Measurements from ENCODE around the gene CTRL.
A peak's percentile ranks its signal among the peaks of the same experiment; 100 is the strongest.

CTRL gene

DNA sequence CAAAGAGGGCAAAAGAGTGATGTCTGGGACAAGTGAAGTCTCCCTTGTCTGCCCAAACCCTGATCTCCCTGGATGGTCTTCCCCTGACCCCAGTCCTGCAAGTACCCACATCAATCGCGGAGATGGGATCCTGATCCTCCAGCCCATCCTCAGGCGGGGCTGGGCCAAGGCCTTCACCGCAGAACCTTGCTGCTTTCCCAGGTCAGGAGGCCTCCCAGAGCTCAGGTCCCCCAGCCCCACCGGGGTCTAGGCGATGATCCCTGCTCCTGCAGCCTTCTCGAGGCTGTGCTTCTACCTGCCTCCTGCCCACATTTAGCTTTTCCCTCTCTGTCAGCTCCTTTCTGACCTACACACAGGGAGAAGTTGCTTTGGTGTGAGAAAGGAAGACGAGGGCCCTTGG is 30.5 kb upstream of the CTRL start:
- DNase-seq = no peak

DNA sequence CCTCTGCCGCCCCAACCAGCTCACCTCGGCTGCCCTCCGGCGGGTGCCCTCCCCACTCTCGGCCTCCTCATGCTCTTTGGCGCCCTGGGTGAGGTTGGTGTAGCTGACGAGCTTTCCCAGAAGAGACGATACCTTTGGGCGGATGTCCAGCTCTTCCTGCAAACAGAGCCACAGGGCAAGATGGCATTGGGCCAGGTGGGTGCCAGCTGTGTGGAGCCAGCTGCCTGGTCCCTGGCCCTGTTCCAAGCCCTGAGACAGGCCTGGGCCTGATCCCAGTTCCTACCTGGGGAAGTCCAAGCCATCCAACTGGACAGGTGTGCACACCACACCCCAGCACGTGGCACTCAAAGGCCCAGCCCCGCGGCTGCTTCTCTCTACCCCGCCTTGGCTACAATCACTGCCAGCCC is 29.9 kb upstream of the CTRL start:
- DNase-seq = no peak

DNA sequence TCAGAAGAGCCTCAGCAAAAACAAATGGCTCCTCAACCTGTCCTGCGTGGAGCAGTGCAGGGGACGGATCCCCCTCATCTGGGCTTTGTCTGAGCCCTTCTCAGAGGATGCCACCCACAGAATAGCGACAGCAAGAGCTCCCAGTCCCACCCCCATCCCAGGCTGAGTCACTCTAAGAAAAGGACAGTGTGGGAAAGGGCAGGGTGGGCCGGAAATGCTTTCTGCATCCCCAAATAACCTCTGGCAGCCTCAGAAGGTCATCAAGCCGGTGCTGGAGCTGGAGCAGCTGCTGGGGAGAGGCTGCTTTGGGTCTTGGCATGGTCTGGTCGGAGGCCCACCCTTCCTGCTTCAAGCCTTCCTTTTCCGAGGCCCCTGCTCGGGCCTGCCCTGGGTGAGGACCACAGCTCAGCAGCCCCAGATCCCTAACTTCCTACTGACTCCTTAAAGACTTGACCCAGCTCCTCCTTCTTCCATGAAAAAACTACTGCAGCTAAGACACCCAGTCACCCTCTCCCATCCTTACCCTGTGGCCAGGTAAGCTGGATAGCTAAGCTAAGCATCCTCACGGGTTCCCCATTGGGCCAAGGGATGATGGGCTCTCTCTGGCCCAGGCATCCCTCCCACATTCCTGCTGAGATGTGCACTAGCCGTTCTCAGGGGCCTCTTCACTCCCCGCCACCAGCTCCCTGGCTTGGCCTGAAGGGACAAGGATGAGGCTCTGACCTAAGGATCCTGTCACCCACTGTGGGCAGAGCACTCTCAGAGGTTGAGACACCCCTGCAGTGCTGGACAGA is 28.1 kb upstream of the CTRL start:
- no peak for DNase-seq

DNA sequence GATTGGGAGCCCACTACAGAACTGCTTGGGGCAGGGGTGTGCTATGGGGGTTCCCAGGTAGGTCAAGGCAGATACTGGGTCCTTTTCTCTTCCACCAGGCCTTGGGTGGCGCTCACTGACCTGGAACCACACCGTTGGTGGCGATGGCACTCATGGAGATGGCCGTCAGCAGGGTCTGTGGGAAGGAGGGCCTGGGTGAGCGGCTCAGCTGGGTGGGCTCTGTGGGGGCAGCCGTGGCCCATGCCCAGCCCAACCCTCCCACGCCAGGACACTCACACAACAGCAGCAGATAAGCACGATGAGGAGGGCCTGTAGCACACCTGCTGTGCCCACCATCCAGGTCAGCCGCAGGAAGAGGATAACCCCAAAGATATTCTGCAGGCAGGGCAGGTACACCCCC is 26.0 kb upstream of the CTRL start:
- DNase-seq = no peak

DNA sequence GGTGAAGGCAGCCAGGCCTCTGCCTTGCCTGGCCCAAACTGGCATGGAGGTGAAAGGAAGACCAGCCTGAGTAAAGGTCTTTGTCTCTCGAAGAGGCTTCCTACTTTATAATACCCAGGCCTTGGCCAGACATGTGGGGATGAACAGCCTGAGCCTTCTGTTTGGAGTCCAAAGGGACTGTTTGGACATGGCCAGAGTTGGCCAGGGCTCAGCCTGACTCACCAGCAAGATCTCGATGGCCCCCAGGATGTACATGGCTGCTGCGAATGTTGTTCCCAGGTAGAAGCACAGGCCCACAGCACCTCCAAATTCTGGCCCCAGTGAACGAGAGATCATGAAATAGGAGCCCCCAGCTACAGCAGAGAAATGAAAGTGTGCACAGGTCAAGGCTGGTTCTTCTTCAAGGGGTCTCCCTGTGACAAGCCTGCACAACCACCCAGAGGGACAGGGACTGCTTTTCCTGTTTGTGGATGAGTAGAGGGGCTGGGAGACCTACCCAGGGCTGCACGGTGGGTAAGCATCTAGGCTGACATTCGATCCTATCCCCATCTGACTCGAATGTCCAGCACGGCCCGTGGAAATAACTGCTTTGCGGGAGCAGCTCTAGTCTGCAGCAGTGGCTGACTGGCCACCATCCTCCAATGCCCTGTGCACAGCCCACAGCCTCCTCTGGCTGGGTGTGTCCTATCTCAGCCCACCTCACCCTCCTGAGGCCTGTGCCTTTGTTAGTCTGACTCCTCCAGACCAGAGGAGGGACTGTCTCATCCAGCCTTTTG is 22.9 kb upstream of the CTRL start:
- no peak for DNase-seq

DNA sequence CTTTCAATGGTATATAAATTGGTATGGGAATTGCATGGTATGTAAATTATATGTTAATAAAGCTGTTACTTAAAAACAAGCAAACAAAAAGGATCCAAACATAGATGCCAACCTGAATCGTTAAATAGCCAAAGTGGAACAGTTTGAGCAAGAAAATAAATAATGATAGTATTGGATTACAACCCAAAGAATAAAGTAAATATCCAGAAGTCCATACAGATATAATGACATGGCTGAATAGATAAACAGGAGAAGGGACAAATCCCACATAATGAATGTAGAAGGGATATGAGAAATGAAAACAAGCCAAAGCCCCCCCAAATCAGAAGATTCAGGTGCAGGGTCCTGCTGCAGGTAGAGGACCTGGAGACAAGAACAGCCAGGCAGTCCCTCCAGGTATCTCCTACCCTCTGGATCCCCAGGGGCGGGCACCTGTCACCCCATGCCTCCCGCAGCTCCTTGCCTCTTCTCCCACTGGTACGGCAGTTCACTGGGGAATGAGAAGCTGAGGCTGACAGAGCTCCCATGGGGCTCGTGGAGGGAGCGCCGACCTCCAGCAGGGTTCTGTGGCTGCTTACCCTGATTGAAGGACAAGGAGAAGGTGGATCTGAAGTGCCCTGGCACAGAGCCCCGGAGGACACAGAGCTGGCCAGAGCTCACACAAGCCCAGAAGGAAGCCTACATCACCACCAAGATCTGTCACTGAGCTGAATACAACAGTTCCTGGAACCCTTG is 22.1 kb upstream of the CTRL start:
- no peak for DNase-seq

DNA sequence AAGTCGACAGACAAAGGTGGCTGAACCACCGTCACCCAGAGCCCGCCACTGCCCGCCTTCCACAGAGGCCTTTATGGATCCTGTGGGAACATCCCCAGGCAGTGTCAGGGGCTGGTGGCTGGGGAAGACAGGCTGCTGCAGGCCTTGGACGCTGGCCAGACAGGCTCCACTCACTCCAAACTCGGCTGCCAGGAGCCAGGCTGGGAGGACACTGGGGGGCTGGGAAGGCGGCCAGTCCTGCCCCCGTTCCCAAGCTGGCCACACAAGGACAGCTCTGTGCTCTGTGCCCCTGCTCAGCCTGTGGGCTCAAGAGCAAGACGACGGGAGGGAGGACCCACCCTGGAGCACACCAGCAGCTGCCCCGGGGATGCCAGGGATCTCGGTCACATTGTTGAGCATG is 19.8 kb upstream of the CTRL start:
- DNase-seq = no peak

DNA sequence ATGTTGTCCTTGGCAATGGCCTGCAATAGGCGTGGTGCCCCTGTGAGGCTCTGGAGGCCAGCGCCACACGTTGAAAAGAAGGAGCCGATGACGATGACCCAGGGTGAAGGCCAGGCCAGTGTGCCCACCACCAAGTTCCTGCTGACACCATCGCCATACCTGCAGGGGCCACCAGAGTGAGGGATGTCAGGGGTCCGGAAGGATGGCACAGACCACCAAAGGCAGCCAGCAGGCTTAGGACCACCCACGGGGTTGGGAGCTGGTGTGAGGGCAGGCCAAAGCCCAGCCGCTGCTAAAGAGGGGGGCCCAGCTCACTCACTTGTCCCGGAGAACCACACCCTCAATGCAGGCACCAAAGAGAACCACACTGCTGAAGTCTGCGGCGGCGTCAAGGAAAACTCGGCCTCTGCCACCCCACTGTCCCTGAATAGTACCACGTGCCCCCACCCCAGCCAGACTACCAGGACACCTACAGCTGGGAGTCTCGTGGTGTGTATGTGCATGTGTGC is 18.7 kb upstream of the CTRL start:
- DNase-seq = no peak

DNA sequence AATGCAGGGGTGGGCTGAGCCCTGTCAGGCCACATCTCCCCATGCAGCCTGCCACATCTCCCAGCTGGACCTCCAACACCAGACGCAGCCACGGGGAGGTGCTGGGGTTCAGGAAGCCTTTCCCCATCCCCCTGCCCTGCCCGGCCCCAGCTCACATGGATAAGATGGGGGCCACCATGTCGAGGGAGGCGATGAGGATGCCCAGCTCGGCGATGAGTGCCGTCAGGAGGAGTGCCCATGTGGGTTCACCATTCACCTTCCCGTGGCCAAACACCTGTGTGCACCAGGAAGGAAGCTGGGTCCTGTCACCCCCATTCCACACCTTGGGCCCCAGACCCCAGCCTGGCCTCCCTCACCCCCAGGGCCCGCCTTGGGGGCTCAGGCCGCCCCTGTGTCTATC is 18.0 kb upstream of the CTRL start:
- no peak for DNase-seq

DNA sequence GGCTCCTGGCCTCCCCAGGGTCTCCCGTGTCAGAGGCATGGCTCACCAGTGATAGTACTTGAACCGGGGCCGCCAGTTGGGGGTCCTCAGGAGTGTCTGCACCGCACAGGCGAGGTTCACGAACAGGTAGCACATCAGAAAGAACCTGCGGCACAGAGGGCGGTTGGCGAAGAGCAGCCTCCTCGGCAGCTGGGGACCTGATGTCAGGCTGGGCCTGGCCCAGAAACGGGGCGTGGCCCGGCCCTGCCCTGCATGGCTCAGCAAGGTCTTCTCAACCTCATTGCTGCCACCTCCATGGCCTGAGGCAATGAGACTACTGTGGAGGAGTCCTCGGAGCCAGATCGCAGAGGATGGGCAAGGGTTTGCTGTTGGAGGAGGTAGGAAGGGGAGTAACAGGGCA is 16.4 kb upstream of the CTRL start:
- no peak for DNase-seq

DNA sequence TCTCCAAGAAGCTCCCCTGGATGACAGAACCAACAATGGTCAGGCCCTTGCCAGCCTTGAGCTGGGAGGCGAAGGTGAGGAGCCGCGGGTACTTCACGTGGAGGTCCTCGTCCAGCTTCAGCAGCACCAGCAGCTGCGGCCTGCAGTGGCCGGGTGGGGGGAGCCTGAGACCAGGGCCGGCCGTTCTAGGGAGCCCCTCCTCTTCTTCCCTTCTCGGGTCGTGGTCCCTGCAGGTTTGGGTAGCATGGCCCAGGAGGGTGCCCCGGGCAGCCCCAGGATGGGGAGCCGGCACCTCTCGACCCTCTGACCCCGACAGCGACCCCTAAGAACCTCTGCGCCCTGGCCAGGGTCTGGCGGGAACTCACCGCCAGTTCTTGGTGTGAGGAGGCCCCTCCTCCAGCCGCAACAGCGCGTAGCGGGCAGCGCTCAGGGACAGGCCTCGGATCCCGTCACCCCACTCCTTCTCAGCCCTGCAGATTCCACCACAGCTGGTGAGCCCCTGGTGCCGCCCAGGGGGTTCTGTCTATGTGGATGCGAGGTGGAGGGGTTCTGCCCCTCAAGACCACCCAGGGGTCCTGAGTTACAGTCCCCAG is 15.4 kb upstream of the CTRL start:
- no peak for DNase-seq

DNA sequence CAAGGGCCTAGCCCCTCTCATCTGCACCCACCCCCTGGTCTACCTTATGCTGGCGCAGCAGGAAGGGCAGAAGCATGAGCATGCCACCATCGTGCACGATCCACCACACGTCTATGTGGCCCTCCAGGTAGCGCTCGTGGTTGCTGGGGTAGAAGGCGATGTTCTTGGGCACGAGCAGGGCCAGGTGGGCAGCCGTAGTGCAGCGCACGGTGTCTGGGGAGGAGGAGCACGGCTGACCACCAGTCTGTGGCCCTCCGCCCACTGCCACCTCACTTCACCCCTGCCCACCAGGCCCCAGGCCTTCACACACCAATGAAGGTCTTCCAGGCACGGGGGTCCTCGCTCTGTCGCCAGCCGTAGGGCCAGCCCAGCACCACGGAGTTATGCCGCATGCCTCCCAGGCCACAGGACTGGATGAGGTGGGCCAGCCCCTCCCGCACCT is 14.5 kb upstream of the CTRL start:
- DNase-seq = no peak

DNA sequence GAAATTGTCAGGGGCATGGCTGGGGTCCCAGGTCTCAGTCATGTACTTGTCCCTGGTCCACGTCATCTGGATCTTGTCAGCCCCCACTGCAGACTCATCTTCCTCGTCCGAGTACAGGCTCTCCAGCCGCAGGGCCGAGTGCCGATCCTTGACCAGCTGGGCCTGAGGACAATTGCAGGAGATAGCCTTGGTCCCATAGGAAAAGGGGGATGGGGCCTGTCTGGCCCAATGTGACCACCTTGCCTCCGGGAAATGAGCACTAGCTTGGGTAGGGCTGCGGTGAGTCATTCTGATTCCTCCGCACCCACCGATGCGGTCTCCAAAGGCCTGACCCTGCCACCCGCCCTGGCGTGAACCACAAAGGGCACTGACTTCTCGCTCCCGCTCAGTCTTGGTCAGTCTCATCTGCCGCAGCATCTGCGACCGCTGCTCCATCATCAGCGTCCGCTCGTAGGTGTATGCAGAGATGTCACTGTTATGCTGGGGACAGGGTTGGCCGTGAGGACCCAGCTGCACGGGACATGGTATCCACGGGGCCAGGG is 13.8 kb upstream of the CTRL start:
- no peak for DNase-seq

DNA sequence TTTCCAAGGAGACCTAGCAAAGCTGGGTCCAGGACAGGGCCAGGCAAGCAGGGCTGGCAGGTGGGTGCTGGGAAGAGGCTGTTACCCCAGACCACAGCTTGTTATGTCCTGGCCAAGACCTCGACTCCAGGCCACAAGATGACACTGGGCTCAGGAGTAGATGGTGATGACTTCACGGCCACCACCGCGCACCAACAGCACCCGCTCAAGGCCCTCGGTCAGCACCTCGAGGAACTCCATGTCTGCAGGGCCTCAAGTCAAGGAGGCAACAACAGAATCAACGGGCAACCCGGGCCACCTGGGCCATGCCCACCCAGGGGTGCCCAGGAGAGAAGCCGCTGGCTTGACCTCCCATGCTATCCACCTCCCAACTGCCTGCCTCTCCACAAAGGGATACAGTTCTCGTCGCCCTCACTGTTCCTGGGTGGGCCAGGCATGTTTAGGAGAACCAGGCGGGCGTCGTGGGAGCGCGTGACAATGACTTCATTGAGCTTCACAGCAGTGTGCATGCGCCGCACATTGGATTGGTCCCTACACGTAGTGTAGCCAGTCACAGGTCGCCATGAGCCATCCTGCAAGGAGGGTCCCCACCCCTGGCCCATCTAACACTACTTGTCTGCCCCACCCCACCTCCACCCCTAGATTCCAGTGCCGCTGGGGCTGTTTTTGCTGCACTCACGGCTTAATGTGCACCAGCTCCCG is 13.2 kb upstream of the CTRL start:
- no peak for DNase-seq

DNA sequence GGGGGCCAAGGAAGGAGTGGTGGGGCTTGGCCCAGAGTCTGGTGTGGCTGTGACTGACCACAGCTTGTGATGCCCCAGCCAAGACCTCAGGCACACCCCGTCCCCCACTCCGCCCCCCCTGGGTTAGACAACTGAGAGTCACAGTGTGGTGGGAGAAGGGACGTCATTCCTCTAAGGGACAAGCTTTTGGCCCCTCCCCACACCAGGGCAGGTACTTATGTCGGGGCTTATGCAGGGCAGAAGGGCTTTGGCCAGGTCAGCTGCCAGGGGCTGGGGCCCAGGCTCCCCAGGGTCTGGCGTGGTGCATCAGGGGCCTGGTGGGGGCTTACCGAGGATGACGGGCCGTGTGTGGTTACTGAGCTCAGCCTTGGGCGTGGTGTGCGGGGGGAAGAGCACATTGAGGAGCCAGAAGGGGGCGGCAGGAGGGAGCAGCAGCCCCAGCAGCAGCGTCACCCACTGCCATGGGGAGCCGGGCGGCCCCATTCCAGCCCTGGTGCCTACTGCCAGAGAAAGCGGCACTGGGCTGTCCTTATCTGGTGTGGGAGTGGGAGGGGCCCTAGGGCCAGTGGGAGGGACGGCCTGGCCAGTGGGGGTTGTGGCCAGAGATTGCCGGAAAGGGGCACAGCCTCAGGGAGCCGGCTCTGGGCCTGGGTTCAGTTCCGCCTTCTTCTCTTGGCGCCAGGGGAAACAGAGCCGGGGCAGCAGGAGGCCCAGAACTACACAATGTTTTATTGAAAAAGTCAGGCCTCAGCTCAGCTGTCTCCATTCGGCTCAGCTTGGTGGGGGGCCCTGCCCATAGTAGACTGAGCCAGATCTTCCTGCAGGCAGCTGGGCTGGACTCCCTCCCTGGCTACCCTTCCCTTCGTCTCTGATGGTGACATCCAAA is 12.2 kb upstream of the CTRL start, which contains the start of gene LCAT:
LCAT (minus strand) TSS at position 502 of the 886 bp plus-strand sequence; CDS start at position 483, 19 bp downstream.
- DNase-seq = no peak

DNA sequence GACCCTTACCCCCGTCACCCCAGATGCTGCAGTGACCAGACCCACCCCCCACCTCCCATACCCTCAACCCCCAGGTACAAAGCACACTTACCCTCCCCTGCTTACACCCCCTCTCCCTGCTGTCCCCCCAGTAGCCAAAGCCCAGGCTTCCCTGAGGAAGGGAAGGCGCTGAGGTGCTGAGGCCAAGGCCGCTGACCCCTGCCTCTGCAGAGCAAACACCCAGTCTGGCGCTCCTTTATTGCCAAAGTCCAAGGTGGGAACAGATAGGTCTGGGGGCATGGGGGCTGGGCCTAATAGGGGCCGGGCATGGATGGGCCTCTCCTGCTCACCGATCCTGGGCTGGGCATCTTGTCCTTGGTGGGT is 11.6 kb upstream of the CTRL start:
- no peak for DNase-seq

DNA sequence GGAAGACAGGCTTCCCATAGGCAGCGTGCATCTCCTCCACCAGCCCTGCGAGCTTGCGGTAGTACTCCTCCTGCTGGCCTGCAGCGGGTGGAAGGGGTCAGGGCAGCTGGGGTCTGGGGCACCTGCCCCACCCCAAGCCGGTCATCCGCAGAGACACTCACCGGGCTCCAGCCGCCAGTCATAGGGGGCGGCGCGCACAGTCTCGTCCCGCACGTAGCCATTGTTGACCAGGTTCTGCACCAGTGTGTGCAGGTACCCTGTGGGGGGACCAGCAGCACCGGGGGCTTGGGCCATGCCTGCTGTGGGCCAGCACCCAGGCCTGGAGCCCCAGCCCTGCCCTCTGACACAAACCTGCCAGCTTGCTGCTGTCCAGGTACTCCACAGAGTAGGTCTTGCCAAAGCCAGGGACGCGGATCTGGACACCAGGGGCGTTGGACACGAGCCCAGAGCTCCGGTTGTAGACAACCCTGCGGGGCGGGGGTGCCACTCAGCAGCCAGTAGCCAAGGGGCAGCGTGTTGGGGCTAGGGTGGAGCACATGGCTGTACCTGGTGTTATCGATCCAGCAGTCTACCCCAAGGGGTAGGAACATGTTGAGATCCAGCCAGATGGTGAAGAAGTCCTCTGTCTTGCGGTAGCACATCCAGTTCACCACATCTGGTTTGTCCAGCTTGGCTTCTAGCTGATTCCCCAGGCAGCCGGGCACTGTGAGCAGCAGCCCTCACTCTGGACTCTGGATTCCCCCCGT is 11.0 kb upstream of the CTRL start:
- no peak for DNase-seq

DNA sequence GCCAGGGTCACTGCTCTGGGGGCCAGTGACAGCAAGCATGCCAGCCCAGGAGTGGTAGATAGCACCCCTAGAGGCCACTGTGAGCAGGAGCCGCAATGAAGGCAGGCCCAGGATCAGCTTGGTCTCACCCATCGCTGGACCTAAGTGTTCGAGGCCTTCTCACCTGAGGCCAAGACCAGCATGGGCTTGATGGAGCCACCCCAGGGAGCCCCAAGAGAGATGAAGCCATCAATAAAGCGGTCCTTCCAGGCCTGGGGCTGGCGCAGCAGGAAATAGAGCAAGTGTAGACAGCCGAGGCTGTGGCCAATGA is 10.5 kb upstream of the CTRL start:
- DNase-seq = peak; percentile 20 to 45

DNA sequence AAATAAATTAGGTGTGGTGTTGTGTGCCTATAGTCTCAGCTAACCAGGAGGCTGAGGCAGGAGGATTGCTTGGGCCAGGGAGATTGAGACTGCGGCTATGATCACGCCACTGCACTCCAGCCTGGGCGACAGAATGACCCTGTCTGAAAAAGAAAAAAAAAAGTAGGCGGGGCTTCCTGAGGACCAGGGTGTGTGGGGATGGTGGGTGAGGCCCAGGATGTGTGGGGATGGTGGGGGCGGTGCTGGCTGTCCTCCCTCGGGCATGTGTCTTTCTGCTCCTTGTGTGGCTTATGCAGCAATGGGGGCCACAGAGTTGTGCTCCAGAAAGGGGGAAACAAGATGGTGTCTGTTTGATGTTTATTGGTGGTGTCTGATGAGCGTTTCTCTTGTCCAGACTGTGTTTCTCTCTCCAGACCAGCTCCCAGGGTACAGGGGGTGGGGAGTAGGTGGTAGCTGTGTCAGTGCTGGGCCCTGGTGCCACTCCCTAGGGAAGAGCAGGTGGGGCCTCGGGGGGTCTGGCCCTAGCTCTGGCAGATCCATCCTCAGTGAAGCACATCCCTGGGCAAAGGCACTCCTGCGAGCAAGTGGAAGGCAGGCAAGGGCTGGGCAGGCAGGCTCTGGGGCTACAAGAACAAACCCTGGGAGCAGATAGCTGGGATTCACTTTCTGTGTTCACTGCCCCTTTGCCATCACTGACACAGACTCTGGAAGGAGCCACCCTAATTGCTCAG is 10.0 kb upstream of the CTRL start:
- no peak for DNase-seq

Measured in CD4-positive, alpha-beta T cell treated with Interferon alpha-2 for 1 hour (primary cell).